GM23338 (cell line): ENCODE measurements around the gene FAM50A. TPM values are rescaled to one million over a fixed set of nuclear protein-coding genes. Genes with fewer than 3 reads are reported as not detected.

ENCODE experiments used
- ATAC-seq: fragments of 200-7000 bp; cut with Tn5 transposase; 3 replicates; pipeline ENCODE4 v1.9.1; 2020
- DNase-seq: peaks from one replicate; pipeline ENCODE4 v3.0.0-alpha.2; 2015; ENCODE audit warnings: low spot score
- H2AFZ ChIP-seq: fragments of 200-600 bp; sonication (generic); 2 replicates; pipeline ENCODE4 v1.8.0; 2016; ENCODE audit warnings: antibody characterized with exemption, mild to moderate bottlenecking, moderate library complexity
- H3F3A ChIP-seq: fragments of 200-600 bp; sonication (generic); replicated peaks from 2 replicates; pipeline ENCODE4 v1.8.0; 2017; ENCODE audit warnings: antibody characterized with exemption, mixed run types, low read depth
- H3K27ac ChIP-seq: fragments of 200-600 bp; sonication (generic); 2 replicates; pipeline ENCODE4 v1.6.1; 2016; ENCODE audit warnings: low read depth
- H3K27me3 ChIP-seq: fragments of 200-600 bp; sonication (generic); 2 replicates; pipeline ENCODE4 v1.8.0; 2016; ENCODE audit warnings: mild to moderate bottlenecking, mixed run types, moderate library complexity; ENCODE audit not compliant: insufficient read depth
- H3K36me3 ChIP-seq: fragments of 200-600 bp; sonication (generic); 2 replicates; pipeline ENCODE4 v1.8.0; 2016; ENCODE audit warnings: mild to moderate bottlenecking; ENCODE audit not compliant: insufficient read depth
- H3K4me1 ChIP-seq: fragments of 200-600 bp; sonication (generic); 2 replicates; pipeline ENCODE4 v1.8.0; 2016; ENCODE audit warnings: mild to moderate bottlenecking, moderate library complexity; ENCODE audit not compliant: insufficient read depth
- H3K4me2 ChIP-seq: fragments of 200-600 bp; sonication (generic); 2 replicates; pipeline ENCODE4 v1.7.1; 2017; ENCODE audit warnings: mixed run types
- H3K4me3 ChIP-seq: fragments of 200-600 bp; sonication (generic); 2 replicates; pipeline ENCODE4 v1.6.1; 2016; ENCODE audit warnings: mixed run types
- H3K79me2 ChIP-seq: fragments of 200-600 bp; sonication (generic); replicated peaks from 2 replicates; pipeline ENCODE4 v1.8.0; 2017; ENCODE audit warnings: mild to moderate bottlenecking; ENCODE audit not compliant: insufficient read depth
- H3K9me2 ChIP-seq: fragments of 200-600 bp; sonication (generic); 2 replicates; pipeline ENCODE4 v1.8.0; 2017; ENCODE audit not compliant: insufficient read depth
- H4K20me1 ChIP-seq: fragments of 200-600 bp; sonication (generic); replicated peaks from 2 replicates; pipeline ENCODE4 v1.8.0; 2017; ENCODE audit warnings: mild to moderate bottlenecking; ENCODE audit not compliant: insufficient read depth
- H3K27ac Mint-ChIP-seq: 2 replicates; pipeline ENCODE4 v1.8.0; 2020; ENCODE audit warnings: inconsistent platforms, mild to moderate bottlenecking, moderate library complexity, mixed read lengths
- H3K27me3 Mint-ChIP-seq: 3 replicates; pipeline ENCODE4 v1.8.0; 2022; ENCODE audit warnings: low read depth, mild to moderate bottlenecking, moderate library complexity, mixed read lengths, inconsistent platforms; ENCODE audit not compliant: insufficient read depth, poor library complexity
- H3K36me3 Mint-ChIP-seq: 3 replicates; pipeline ENCODE4 v1.8.0; 2021; ENCODE audit warnings: low read depth, mild to moderate bottlenecking, inconsistent platforms, moderate library complexity, mixed read lengths
- H3K4me1 Mint-ChIP-seq: 3 replicates; pipeline ENCODE4 v1.8.0; 2020; ENCODE audit warnings: mild to moderate bottlenecking, inconsistent platforms, mixed read lengths
- H3K4me3 Mint-ChIP-seq: 3 replicates; pipeline ENCODE4 v1.8.0; 2021; ENCODE audit warnings: moderate library complexity, mild to moderate bottlenecking, inconsistent platforms, mixed read lengths
- H3K9me3 Mint-ChIP-seq: 3 replicates; pipeline ENCODE4 v1.8.0; 2020; ENCODE audit warnings: moderate library complexity, mild to moderate bottlenecking, inconsistent platforms, mixed read lengths
- CREB1 ChIP-seq: fragments of 250-450 bp; sonication (Bioruptor Pico); IDR thresholded peaks from 2 replicates; pipeline ENCODE4 v1.5.0; 2020; ENCODE audit warnings: low read depth, mild to moderate bottlenecking, moderate library complexity
- ETS1 ChIP-seq: IDR thresholded peaks from 2 replicates; pipeline ENCODE4 v1.6.1; 2016; ENCODE audit warnings: antibody characterized with exemption
- EZH2 ChIP-seq: fragments of 200-600 bp; sonication (generic); IDR thresholded peaks from one replicate; pipeline ENCODE4 v1.8.0; 2017; ENCODE audit warnings: antibody characterized with exemption, mild to moderate bottlenecking, low read depth; ENCODE audit not compliant: unreplicated experiment
- EZH2phosphoT487 ChIP-seq: fragments of 200-600 bp; sonication (generic); IDR thresholded peaks from one replicate; pipeline ENCODE4 v1.8.1; 2018; ENCODE audit warnings: antibody characterized with exemption; ENCODE audit not compliant: unreplicated experiment
- JUNB ChIP-seq: IDR thresholded peaks from one replicate; pipeline ENCODE4 v1.6.1; 2016; ENCODE audit warnings: antibody characterized with exemption; ENCODE audit not compliant: unreplicated experiment
- NANOG ChIP-seq: IDR thresholded peaks from 2 replicates; pipeline ENCODE4 v1.6.1; 2016; ENCODE audit warnings: antibody characterized with exemption, borderline replicate concordance
- POLR2AphosphoS5 ChIP-seq: IDR thresholded peaks from 2 replicates; pipeline ENCODE4 v1.6.1; 2016; ENCODE audit warnings: antibody characterized with exemption, low read depth
- STAT1 ChIP-seq: IDR thresholded peaks from one replicate; pipeline ENCODE4 v1.6.1; 2016; ENCODE audit warnings: antibody characterized with exemption; ENCODE audit not compliant: unreplicated experiment
- ZNF114 ChIP-seq: fragments of 250-450 bp; sonication (Bioruptor Pico); IDR thresholded peaks from 2 replicates; pipeline ENCODE4 v1.5.0; 2020; ENCODE audit warnings: mild to moderate bottlenecking, moderate library complexity
- ZNF331 ChIP-seq: fragments of 250-450 bp; sonication (Bioruptor Pico); IDR thresholded peaks from 2 replicates; pipeline ENCODE4 v1.5.0; 2020; ENCODE audit warnings: low read depth, mild to moderate bottlenecking, moderate library complexity
- polyA plus RNA-seq: library from polyadenylated mRNA; unstranded; fragments of >200 nt; fragmentation: Nextera tagmentation; extraction: Ambion mirVana; gene quantifications from 2 replicates; pipeline ENCODE4 v1.2.1, GENCODE V29; 2016
- total RNA-seq: library from RNA; depleted of rRNA; stranded (reverse); fragments of >200 nt; shearing (Covaris generic); gene quantifications from 2 replicates; pipeline ENCODE4 v1.2.3, GENCODE V29; 2014
- TF ChIP-seq, protein P1 (sequence below), 2 experiments: fragments of 200-600 bp in 1 of 2; sonication (generic) in 1 of 2; conservative IDR thresholded peaks; 2 replicates each; pipeline versions ENCODE4 v1.5.1 to v1.6.1; 2016 to 2017; ENCODE audit warnings: antibody characterized with exemption in 2 of 2, low read depth in 2 of 2, mild to moderate bottlenecking in 2 of 2, moderate library complexity in 1 of 2
- TF ChIP-seq, protein P2 (sequence below): fragments of 250-450 bp; sonication (Bioruptor Pico); IDR thresholded peaks from 2 replicates; pipeline ENCODE4 v1.5.0; 2020; ENCODE audit warnings: mild to moderate bottlenecking, moderate library complexity

The FAM50A gene
- total and polyA plus RNA-seq, 2 experiments from 2014 or later = 23.9 to 77.6 TPM

GRCh38 chrX:154458954-154459778, 15.2 kb downstream of the FAM50A start:
- TF ChIP-seq ZNF331 (CRISPR knock-in tag) (no peak), ZNF114 (CRISPR knock-in tag) (no peak), POLR2AphosphoS5 (no peak)
- Histone ChIP-seq H3K4me2 (peak overlapping the region; percentile 76), H3K4me3 (peak overlapping the region; percentile 59), H3K4me1 (no peaks in the 10 kb centered on the region), H3K79me2 (no peaks in the 10 kb centered on the region), H4K20me1 (no peaks in the 10 kb centered on the region), H3K9me2 (no peaks in the 10 kb centered on the region), H3F3A (no peaks in the 10 kb centered on the region), H2AFZ (no peak overlapping the region), H3K36me3 (no peaks in the 10 kb centered on the region), H3K27me3 (no peaks in the 10 kb centered on the region; the same call in 1 of the 2 replicates), H3K27ac (no peak overlapping the region)
- Mint-ChIP-seq H3K27ac (no peak overlapping the region), H3K4me3 (peak overlapping the region; percentile 75), H3K36me3 (peaks cover 13% of the 10 kb centered on the region; the same call in 2 of the 3 replicates), H3K9me3 (no peaks in the 10 kb centered on the region), H3K4me1 (no peaks in the 10 kb centered on the region; the same call in 2 of the 3 replicates), H3K27me3 (peaks cover 5% of the 10 kb centered on the region)
- DNase-seq = no peak
- peak; percentile 47 for ATAC-seq

GRCh38 chrX:154459832-154460231, 15.9 kb downstream of the FAM50A start:
- H3K9me3 Mint-ChIP-seq = no peaks in the 10 kb centered on the region
- peaks cover 5% of the 10 kb centered on the region for H3K27me3 Mint-ChIP-seq
- H3K4me1 Mint-ChIP-seq = no peaks in the 10 kb centered on the region; the same call in 2 of the 3 replicates
- no peaks in the 10 kb centered on the region for H3F3A ChIP-seq
- H2AFZ ChIP-seq = no peak overlapping the region
- H3K4me3 Mint-ChIP-seq = no peak overlapping the region
- no peak overlapping the region for H3K4me3 ChIP-seq
- ATAC-seq (peak; percentile 7), DNase-seq (no peak)
- no peaks in the 10 kb centered on the region for H3K79me2 ChIP-seq
- no peaks in the 10 kb centered on the region for H3K4me1 ChIP-seq
- no peak overlapping the region for H3K27ac ChIP-seq
- no peaks in the 10 kb centered on the region; the same call in 1 of the 2 replicates for H3K27me3 ChIP-seq
- H3K4me2 ChIP-seq = no peak overlapping the region
- H3K36me3 Mint-ChIP-seq = peaks cover 13% of the 10 kb centered on the region; the same call in 2 of the 3 replicates
- no peaks in the 10 kb centered on the region for H3K36me3 ChIP-seq
- no peaks in the 10 kb centered on the region for H3K9me2 ChIP-seq
- no peak overlapping the region for H3K27ac Mint-ChIP-seq
- no peaks in the 10 kb centered on the region for H4K20me1 ChIP-seq
- no peak for TF ChIP-seq ZNF114 (CRISPR knock-in tag)
- TF ChIP-seq CREB1 (CRISPR knock-in tag) = no peak
- TF ChIP-seq NANOG = no peak
- TF ChIP-seq EZH2phosphoT487 = no peak
- TF ChIP-seq POLR2AphosphoS5 = no peak
- no peak for TF ChIP-seq ETS1
- TF ChIP-seq, protein P1, sequence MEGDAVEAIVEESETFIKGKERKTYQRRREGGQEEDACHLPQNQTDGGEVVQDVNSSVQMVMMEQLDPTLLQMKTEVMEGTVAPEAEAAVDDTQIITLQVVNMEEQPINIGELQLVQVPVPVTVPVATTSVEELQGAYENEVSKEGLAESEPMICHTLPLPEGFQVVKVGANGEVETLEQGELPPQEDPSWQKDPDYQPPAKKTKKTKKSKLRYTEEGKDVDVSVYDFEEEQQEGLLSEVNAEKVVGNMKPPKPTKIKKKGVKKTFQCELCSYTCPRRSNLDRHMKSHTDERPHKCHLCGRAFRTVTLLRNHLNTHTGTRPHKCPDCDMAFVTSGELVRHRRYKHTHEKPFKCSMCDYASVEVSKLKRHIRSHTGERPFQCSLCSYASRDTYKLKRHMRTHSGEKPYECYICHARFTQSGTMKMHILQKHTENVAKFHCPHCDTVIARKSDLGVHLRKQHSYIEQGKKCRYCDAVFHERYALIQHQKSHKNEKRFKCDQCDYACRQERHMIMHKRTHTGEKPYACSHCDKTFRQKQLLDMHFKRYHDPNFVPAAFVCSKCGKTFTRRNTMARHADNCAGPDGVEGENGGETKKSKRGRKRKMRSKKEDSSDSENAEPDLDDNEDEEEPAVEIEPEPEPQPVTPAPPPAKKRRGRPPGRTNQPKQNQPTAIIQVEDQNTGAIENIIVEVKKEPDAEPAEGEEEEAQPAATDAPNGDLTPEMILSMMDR (conservative IDR thresholded peaks at IDR 0.05; ENCODE audit: low read depth in 2 of 2) = no peak
- no peak for TF ChIP-seq STAT1
- TF ChIP-seq EZH2 = no peak
- TF ChIP-seq JUNB = no peak
- TF ChIP-seq, protein P2, sequence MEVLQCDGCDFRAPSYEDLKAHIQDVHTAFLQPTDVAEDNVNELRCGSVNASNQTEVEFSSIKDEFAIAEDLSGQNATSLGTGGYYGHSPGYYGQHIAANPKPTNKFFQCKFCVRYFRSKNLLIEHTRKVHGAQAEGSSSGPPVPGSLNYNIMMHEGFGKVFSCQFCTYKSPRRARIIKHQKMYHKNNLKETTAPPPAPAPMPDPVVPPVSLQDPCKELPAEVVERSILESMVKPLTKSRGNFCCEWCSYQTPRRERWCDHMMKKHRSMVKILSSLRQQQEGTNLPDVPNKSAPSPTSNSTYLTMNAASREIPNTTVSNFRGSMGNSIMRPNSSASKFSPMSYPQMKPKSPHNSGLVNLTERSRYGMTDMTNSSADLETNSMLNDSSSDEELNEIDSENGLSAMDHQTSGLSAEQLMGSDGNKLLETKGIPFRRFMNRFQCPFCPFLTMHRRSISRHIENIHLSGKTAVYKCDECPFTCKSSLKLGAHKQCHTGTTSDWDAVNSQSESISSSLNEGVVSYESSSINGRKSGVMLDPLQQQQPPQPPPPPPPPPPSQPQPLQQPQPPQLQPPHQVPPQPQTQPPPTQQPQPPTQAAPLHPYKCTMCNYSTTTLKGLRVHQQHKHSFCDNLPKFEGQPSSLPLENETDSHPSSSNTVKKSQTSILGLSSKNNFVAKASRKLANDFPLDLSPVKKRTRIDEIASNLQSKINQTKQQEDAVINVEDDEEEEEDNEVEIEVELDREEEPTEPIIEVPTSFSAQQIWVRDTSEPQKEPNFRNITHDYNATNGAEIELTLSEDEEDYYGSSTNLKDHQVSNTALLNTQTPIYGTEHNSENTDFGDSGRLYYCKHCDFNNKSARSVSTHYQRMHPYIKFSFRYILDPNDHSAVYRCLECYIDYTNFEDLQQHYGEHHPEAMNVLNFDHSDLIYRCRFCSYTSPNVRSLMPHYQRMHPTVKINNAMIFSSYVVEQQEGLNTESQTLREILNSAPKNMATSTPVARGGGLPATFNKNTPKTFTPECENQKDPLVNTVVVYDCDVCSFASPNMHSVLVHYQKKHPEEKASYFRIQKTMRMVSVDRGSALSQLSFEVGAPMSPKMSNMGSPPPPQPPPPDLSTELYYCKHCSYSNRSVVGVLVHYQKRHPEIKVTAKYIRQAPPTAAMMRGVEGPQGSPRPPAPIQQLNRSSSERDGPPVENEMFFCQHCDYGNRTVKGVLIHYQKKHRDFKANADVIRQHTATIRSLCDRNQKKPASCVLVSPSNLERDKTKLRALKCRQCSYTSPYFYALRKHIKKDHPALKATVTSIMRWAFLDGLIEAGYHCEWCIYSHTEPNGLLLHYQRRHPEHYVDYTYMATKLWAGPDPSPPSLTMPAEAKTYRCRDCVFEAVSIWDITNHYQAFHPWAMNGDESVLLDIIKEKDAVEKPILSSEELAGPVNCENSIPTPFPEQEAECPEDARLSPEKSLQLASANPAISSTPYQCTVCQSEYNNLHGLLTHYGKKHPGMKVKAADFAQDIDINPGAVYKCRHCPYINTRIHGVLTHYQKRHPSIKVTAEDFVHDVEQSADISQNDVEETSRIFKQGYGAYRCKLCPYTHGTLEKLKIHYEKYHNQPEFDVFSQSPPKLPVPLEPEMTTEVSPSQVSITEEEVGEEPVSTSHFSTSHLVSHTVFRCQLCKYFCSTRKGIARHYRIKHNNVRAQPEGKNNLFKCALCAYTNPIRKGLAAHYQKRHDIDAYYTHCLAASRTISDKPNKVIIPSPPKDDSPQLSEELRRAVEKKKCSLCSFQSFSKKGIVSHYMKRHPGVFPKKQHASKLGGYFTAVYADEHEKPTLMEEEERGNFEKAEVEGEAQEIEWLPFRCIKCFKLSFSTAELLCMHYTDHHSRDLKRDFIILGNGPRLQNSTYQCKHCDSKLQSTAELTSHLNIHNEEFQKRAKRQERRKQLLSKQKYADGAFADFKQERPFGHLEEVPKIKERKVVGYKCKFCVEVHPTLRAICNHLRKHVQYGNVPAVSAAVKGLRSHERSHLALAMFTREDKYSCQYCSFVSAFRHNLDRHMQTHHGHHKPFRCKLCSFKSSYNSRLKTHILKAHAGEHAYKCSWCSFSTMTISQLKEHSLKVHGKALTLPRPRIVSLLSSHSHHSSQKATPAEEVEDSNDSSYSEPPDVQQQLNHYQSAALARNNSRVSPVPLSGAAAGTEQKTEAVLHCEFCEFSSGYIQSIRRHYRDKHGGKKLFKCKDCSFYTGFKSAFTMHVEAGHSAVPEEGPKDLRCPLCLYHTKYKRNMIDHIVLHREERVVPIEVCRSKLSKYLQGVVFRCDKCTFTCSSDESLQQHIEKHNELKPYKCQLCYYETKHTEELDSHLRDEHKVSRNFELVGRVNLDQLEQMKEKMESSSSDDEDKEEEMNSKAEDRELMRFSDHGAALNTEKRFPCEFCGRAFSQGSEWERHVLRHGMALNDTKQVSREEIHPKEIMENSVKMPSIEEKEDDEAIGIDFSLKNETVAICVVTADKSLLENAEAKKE (CRISPR knock-in tag) = no peak
